GM21360 (cell line): ENCODE results near the gene TRA2B.
"Not testable (repeated sequence)": the region's sequence is repeated elsewhere in the genome, so short reads cannot be mapped to it uniquely, and the experiment has no call there.

Experiments used
- ATAC-seq: cut with Tn5 transposase; IDR thresholded peaks from one replicate; pipeline ENCODE4 v1.9.1; 2021; ENCODE audit warnings: mild to moderate bottlenecking, moderate library complexity; ENCODE audit not compliant: unreplicated experiment

Gene TRA2B

DNA sequence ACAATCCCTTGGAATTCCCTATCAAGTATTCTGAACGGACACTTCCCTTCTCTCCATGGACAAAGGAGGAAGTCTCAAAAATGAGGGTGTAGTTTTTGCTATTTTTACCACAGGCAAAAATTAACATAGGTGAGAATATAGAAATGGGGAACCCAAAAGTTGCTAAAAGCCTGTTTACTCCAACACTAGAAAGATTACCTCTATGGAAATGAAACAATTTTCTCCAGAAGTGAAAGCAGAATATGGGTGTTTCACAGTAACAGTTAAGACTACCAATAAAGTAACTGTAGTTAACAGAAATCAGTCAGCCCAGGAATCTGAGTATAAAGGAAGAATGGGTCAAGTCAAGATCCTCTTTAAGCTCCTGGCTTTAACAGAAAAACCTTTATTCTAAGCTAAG, 9.3 kb downstream of the TRA2B start:
- ATAC-seq: no peak

- ATAC-seq: no peak
Observed at GRCh38 chr3:185927501-185928200, 10.2 kb downstream of the TRA2B start.

DNA sequence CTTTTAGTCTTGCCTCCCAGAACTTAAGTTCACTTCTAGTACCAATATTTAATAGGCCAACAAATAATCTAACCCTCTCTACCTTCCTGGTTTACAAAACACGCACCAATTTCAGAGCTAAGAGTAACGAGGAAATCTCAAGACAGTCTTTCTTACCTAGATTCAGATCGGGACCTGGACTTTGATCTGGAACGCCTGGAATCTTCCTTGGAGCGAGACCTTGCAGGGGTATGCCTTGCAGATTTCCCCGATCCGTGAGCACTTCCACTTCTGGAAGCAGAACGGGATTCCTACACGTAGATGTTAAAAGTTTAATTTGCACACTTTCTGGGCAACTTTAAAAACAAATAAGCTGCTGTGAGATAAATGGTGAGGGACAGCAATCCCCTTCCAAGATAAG, 11.4 kb downstream of the TRA2B start:
- no peak for ATAC-seq

DNA sequence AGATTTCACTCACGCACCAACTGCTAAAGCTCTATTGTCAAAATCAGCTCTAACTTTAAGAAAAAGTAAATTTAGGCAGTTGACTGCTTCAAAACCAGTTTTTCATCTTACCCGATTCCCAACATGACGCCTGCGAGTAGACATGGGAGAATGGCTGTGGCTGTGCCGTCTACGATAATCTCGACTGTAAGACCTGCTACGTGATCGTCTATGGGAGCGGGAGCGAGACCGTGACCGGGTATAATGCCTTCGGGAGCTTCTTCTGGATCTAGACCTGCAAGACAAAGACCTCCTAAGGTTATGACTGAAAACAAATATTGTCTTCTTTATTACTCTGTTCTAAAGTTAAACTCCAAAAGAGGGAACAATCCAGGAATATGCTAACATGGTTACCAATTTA, 12.5 kb downstream of the TRA2B start:
- no peak for ATAC-seq

GRCh38 chr3:185924375-185924774, 13.4 kb downstream of the TRA2B start:
- ATAC-seq: no peak

DNA sequence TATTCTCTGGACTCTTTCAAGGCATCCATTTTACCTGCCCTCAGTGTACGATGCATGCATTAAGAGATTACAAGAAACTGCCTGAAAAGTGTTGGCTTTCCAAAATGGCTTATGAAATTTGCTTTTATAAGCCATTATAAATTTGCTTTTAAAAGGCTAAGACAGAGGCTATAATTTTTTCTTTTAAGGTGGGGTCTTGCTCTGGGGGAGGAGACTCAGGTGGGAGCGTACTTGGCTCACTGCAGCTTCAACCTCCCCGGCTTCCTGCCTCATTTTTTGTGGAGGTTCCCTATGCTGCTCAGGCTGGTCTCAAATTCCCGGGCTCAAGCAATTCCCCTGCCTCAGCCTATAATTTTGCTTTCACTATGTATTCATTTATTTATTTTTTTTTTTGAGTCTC, 17.6 kb downstream of the TRA2B start:
- no peak for ATAC-seq

GRCh38 chr3:185916042-185916833, 21.6 kb downstream of the TRA2B start:
- no peak for ATAC-seq

GRCh38 chr3:185915642-185916041, 22.2 kb downstream of the TRA2B start:
- ATAC-seq: no peak

GRCh38 chr3:185914911-185915629, 22.7 kb downstream of the TRA2B start:
- no peak for ATAC-seq

DNA sequence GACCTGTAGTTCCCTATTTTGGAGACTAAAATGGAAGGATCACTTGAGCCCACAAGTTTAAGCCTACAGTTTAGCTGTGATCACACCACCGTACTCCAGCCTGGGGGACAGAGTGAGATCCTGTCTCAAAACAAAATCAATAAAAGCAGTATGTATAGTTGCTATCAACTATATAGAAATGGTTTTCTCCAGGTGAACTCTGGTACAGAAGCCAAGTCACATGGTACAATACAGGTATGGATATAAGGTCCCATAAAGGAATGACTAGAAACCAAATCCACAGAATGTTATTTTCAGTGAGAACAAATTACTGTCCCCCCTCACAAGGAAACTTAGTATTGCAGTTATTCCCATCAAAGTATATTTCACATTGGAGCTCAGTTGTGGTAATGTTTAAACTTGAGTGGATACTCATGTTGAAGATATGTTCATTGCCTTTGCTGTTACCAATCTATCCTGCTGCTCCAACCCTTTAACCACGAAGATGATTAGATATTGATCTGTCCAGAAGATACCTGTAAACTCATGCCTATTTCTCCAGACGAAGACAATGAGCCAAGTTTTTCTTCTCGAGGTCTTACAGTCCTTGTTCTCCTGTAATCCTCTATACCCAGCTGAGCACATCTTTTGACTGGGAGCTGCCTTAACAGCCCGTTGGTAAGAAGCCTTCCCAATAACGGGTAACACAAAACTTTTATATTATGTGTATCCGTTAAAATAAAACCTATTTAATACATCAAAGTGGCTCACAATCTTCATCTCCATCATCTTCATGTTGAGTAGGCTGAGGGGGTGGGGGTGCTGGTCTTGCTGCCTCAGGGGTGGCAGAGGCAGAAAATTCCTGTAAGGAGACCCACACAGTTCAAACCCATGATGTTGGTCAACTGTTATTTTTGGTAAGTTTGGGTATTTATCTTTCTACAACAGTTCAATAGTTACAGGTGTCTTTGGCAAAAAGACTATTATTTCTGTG, 24.6 kb downstream of the TRA2B start:
- no peak for ATAC-seq

- ATAC-seq: no peak
Observed at GRCh38 chr3:185912512-185912911, 25.3 kb downstream of the TRA2B start.

- ATAC-seq: not testable (repeated sequence)
Observed at GRCh38 chr3:185911076-185911448, 26.8 kb downstream of the TRA2B start.

DNA sequence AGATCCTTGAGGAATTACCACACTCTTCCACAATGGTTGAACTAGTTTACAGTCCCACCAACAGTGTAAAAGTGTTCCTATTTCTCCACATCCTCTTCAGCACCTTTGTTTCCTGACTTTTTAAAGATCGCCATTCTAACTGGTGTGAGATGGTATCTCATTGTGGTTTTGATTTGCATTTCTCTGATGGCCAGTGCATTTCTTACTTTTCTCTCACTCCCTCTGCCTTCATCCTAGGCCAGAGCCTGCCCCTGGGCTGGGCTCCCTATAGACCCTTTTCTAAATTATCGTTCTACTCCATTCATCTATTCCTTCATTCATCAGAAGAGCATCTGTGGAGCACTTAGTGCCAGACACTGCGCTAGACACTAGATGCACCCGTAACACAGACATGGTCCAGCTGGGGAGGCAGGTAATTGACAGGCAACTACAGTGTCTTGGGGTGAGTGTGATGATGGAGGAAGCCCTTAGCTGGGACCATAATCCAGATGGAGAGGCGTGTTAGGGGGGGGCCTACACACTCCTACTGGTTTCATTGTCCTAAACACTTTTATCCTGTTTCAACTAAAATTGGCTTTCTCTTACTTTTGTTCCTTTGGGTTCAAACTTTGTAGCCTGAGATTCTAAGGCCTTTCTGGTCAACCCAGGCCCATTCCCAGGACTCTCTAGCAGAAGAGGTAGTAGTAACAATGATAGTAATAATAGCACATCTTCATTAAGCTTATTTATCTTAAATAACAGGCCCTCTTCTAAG, 27.3 kb downstream of the TRA2B start:
- ATAC-seq: not testable (repeated sequence)

DNA sequence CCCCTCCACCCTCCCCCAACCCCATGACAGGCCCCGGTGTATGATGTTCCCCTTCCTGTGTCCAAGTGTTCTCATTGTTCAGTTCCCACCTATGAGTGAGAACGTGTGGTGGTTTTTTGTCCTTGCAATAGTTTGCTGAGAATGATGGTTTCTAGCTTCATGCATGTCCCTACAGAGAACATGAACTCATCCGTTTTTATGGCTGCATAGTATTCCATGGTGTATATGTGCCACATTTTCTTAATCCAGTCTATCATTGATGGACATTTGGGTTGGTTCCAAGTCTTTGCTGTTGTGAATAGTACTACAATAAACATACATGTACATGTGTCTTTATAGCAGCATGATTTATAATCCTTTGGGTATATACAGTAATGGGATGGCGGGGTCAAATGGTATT, 27.9 kb downstream of the TRA2B start:
- ATAC-seq: not testable (repeated sequence)

DNA sequence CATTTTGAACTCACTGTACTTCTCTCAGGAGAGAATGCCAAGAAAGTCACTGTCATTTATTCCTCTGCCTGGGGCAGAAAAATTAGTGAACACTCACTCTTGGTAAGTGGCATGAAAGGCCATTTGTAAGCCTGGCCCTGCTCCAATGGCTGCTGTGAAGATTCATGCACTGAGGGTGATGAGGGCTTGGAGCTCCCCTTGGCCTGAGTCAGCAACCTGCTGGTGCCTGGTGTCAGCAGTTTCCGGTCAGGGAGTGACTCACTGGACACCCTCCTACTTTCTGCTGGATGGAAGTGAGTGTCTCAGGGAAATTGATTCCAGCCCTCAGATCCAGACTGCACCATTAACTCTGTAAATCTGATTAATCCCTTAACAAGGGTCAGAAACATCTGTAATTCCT, 37.6 kb downstream of the TRA2B start:
- no peak for ATAC-seq

GRCh38 chr3:185896636-185897035, 41.2 kb downstream of the TRA2B start:
- no peak for ATAC-seq

DNA sequence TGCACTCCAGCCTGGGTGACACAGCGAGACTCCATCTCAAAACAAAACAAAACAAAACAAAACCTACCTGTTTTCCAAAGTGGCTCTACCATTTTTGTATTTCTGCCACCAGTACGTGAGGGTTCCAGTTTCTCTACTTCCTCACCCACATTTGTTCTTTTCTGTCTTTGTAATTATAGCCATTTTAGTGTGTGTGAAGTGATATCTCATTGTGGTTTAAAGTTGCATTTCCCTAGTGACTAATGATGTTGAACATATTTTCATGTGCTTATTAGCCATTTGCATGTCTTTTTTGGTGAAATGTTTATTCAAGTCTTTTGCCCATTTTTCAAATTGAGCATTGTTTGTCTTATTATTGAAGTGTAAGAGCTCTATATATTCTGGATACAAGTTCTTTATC, 50.7 kb downstream of the TRA2B start:
- ATAC-seq: no peak

DNA sequence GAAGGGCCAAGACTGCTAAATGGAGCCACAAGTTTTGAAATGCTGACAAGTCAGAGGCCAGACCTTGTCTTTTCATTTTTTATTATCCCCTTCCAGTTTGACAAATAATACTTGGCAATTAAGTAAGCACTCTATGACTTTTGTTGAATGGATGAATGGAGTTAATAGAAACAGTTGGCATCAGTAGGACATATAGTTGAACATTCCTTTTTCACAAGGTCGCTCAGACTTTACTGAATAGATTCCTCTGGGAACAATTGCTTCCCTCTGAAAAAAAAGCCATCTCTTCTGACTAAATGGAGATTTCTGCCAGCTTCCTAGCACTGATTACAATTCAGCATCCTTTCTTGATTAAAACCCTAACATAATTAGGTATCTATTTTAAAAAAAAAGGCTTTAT, 53.2 kb downstream of the TRA2B start:
- no peak for ATAC-seq

DNA sequence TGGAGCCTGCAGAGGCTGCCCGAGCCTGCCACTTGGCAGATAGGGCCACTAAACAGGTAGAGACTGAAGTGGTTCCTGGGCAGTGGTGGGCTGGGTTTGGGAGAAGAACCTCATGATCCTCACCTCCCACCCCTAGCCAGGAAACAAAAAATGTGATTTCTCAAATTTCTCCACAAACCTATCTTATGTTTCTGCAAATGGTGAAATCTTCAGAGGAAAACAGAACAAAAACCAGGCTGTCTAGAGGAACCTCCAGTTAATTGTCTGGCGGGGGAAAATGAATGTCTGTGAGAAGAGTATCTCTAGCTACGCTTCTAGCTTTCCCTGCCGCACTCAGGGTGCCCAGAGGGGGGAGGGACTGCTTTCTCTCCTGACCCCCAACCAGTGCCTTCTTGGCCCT, 55.9 kb downstream of the TRA2B start:
- ATAC-seq: no peak

- ATAC-seq: no peak
Observed at GRCh38 chr3:185880600-185880999, 57.2 kb downstream of the TRA2B start.
